Neural cell (in vitro differentiated cells): ENCODE measurements around the gene KBTBD13. TPM values are rescaled to one million over a fixed set of nuclear protein-coding genes. Genes with fewer than 3 reads are reported as not detected.

Experiments
- H2AFZ ChIP-seq: fragments of 200-600, 300-800 bp; sonication (generic), shearing (Covaris generic); 2 replicates; pipeline ENCODE4 v1.6.0; 2014; ENCODE audit warnings: low read depth, mild to moderate bottlenecking, antibody characterized with exemption, low read length, moderate library complexity
- H3F3A ChIP-seq: fragments of 200-600 bp; shearing (Covaris generic); 2 replicates; pipeline ENCODE4 v1.6.1; 2016; ENCODE audit warnings: mild to moderate bottlenecking, moderate library complexity, mixed read lengths, antibody characterized with exemption, low read length; ENCODE audit not compliant: insufficient read depth, poor library complexity, severe bottlenecking
- H3K27ac ChIP-seq: fragments of 200-600, 300-800 bp; sonication (generic), shearing (Covaris generic); 2 replicates; pipeline ENCODE4 v1.5.1; 2014; ENCODE audit warnings: mild to moderate bottlenecking, low read length, moderate library complexity
- H3K27me3 ChIP-seq: fragments of 300-800, 200-600 bp; sonication (generic), shearing (Covaris generic); 2 replicates; pipeline ENCODE4 v1.6.0; 2014; ENCODE audit warnings: mild to moderate bottlenecking, low read depth, low read length, moderate library complexity; ENCODE audit not compliant: insufficient read depth
- H3K36me3 ChIP-seq: fragments of 300-800, 200-600 bp; sonication (generic), shearing (Covaris generic); 2 replicates; pipeline ENCODE4 v1.5.1; 2014; ENCODE audit warnings: mild to moderate bottlenecking, antibody characterized with exemption, low read length, moderate library complexity; ENCODE audit not compliant: insufficient read depth
- H3K4me2 ChIP-seq: fragments of 300-800, 200-600 bp; sonication (generic), shearing (Covaris generic); 2 replicates; pipeline ENCODE4 v1.6.0; 2014; ENCODE audit warnings: mild to moderate bottlenecking, low read length
- H3K4me3 ChIP-seq: fragments of 300-800, 200-600 bp; sonication (generic), shearing (Covaris generic); 2 replicates; pipeline ENCODE4 v1.5.1; 2014; ENCODE audit warnings: mild to moderate bottlenecking, low read length, moderate library complexity
- H3K79me2 ChIP-seq: fragments of 200-600 bp; shearing (Covaris generic); replicated peaks from 2 replicates; pipeline ENCODE4 v1.6.0; 2014; ENCODE audit warnings: mild to moderate bottlenecking, low read length, moderate library complexity; ENCODE audit not compliant: insufficient read depth
- H3K9ac ChIP-seq: fragments of 300-800, 200-600 bp; sonication (generic), shearing (Covaris generic); 2 replicates; pipeline ENCODE4 v1.6.1; 2016; ENCODE audit warnings: mild to moderate bottlenecking, low read length, mixed read lengths
- H3K9me2 ChIP-seq: fragments of 200-600 bp; shearing (Covaris generic); 2 replicates; pipeline ENCODE4 v1.6.1; 2016; ENCODE audit warnings: mild to moderate bottlenecking, low read length, mixed read lengths; ENCODE audit not compliant: insufficient read depth
- H3K9me3 ChIP-seq: fragments of 200-600, 300-800 bp; sonication (generic), shearing (Covaris generic); 2 replicates; pipeline ENCODE4 v1.6.1; 2016; ENCODE audit warnings: mild to moderate bottlenecking, mixed run types, low read length, moderate library complexity, mixed read lengths
- H4K20me1 ChIP-seq: fragments of 200-600 bp; shearing (Covaris generic); 2 replicates; pipeline ENCODE4 v1.6.1; 2016; ENCODE audit warnings: mild to moderate bottlenecking, mixed run types; ENCODE audit not compliant: insufficient read depth
- EP300 ChIP-seq: fragments of 450-650 bp; conservative IDR thresholded peaks from 2 replicates; pipeline ENCODE4 v1.6.1; 2014; ENCODE audit warnings: antibody characterized with exemption, mild to moderate bottlenecking, moderate library complexity; ENCODE audit not compliant: poor library complexity, severe bottlenecking
- EZH2 ChIP-seq: fragments of 200-600, 300-800 bp; shearing (Covaris generic), sonication (generic); IDR thresholded peaks from 2 replicates; pipeline ENCODE4 v1.6.1; 2014; ENCODE audit warnings: antibody characterized with exemption, low read length, borderline replicate concordance, mild to moderate bottlenecking; ENCODE audit not compliant: insufficient read depth, poor library complexity, severe bottlenecking
- MXI1 ChIP-seq: fragments of 450-650 bp; conservative IDR thresholded peaks from 2 replicates; pipeline ENCODE4 v1.6.1; 2014; ENCODE audit warnings: antibody characterized with exemption, mild to moderate bottlenecking; ENCODE audit not compliant: poor library complexity, severe bottlenecking
- POLR2AphosphoS5 ChIP-seq: IDR thresholded peaks from 2 replicates; pipeline ENCODE4 v1.6.1; 2012
- RAD21 ChIP-seq: fragments of 450-650 bp; conservative IDR thresholded peaks from 2 replicates; pipeline ENCODE4 v1.6.1; 2014; ENCODE audit warnings: antibody characterized with exemption, mild to moderate bottlenecking, moderate library complexity
- SMC3 ChIP-seq: fragments of 450-650 bp; conservative IDR thresholded peaks from 2 replicates; pipeline ENCODE4 v1.6.1; 2014; ENCODE audit warnings: antibody characterized with exemption, mild to moderate bottlenecking, moderate library complexity; ENCODE audit not compliant: poor library complexity
- TAF1 ChIP-seq: IDR thresholded peaks from 2 replicates; pipeline ENCODE4 v1.6.1; 2012; ENCODE audit warnings: low read depth
- polyA plus RNA-seq: library from polyadenylated mRNA; depleted of rRNA; stranded (reverse); fragments of >200 nt; gene quantifications from 2 replicates; pipeline ENCODE4 v1.2.3, GENCODE V29; 2014
- TF ChIP-seq, protein P1 (sequence below): fragments of 450-650 bp; IDR thresholded peaks from 2 replicates; pipeline ENCODE4 v1.5.1; 2014; ENCODE audit warnings: antibody characterized with exemption, mild to moderate bottlenecking, moderate library complexity; ENCODE audit not compliant: poor library complexity, severe bottlenecking
- TF ChIP-seq, protein P2 (sequence below): IDR thresholded peaks from 2 replicates; pipeline ENCODE4 v1.6.1; 2012; ENCODE audit warnings: borderline replicate concordance

KBTBD13 gene
- polyA plus RNA-seq, 1 donor from 2014 or later: not detected

DNA sequence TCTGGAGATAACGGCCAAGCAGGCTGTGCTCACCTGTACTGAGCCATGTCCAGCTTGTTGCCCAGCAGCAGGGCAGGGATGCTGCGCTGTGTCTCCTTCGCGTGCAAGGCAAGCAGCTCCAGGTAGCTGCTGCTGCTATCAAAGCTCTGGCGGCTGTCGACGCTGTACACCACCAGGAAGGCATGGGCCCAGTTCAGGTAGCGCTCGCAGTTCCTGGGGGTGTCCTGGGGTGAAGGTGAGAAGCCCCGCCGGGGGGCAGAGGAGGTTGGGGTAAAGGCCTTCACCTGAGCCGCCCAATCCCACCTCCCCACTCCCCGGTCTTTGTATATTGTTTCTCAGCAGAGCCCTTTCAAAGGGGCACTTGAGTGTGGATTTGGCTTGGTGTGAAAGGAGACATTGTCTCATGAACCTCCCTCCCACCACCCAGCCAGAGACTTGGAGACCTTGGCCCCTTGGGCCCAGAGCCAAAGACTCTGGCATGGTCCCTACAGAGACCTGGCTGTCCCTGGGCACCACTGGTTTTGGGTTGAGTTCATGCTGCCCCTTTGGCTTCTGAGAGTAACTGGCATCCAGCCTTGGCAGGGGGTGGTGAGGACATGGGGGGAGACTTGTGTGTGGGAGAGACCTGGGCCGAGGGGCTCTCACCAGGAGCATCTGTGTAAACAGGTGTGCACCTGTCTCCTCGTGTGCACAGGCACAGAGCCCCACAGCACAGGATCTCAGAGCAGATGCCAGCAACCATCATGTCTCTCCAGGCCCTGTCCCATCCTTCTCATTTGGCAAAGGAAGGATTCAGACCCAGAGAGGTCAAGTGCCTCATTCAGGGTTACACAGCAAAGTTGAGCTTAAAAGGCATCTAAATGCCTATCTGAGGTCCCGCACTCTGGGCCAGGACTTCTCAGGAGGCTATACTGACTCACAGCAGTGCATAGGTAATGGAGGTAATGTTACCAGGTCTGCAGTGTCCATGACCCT, 17.9 kb upstream of the KBTBD13 start:
- Histone ChIP-seq H3K9me3 (no peaks in the 10 kb centered on the region), H4K20me1 (no peaks in the 10 kb centered on the region), H3K79me2 (no peaks in the 10 kb centered on the region), H3K27me3 (no peaks in the 10 kb centered on the region), H3K4me3 (no peak overlapping the region), H3K4me2 (no peak overlapping the region), H3K9me2 (no peaks in the 10 kb centered on the region), H3K36me3 (no peaks in the 10 kb centered on the region), H3K9ac (no peak overlapping the region), H2AFZ (no peak overlapping the region), H3K27ac (no peak overlapping the region), H3F3A (no peaks in the 10 kb centered on the region)
- TF ChIP-seq EZH2: no peak

DNA sequence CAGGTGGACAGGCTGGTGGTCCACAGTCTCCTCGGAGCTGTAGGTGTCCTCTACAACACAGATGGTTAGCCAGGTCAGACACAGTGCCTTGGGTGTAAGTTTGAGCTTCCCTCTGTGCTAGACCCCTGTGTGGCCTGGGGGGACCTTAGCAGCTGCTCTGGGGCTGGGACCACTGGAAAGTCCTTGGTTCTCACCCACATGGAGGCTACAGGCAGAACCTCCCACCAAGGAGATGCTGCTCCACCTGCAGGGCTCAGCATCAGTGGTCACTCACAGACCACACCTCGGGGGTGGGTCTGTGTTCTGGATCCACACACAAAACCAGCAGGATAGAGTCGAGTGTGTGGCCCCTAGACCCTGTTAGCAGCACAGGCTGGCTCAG, 17.2 kb upstream of the KBTBD13 start:
- Histone ChIP-seq H3K9me3 (no peaks in the 10 kb centered on the region), H3K4me2 (no peak overlapping the region), H3K9ac (no peak overlapping the region), H4K20me1 (no peaks in the 10 kb centered on the region), H3K9me2 (no peaks in the 10 kb centered on the region), H3K27ac (no peak overlapping the region), H3K79me2 (no peaks in the 10 kb centered on the region), H3F3A (no peaks in the 10 kb centered on the region), H3K27me3 (no peaks in the 10 kb centered on the region), H3K36me3 (no peaks in the 10 kb centered on the region), H2AFZ (no peak overlapping the region), H3K4me3 (no peak overlapping the region)
- no peak for TF ChIP-seq EP300
- no peak for TF ChIP-seq TAF1
- no peak for TF ChIP-seq SMC3
- no peak for TF ChIP-seq POLR2AphosphoS5
- no peak for TF ChIP-seq MXI1

DNA sequence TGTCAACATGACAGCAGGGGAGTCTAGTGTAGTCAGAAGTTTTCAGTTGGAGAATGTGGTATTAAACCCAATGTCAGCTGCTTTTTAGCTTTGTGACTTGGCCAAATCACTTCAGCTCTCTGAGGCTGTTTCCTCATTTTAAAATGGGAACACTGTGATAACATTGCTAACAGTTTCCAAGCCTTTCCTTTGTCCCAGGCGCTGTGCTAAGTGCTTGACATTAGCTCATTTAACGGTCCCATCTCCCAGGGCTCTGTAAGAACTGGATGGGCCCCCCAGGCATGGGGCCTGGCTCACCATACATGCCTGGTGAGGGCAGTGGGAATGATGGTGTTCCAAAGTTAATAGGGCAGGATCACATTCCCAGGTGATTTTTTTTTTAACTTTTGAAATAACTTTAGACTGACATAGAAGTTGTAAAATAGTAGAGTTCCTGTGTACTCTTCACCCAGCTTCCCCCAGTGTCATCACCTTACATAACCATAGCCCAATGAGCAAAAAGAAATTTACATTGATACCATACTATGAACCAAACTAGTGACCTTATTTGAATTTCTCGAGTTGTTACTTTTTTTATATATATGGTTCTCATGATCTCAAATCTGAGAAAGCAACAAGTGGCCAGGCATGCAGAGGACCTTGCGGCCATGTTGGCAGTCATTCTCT, 16.5 kb upstream of the KBTBD13 start:
- H3K9ac ChIP-seq: no peak overlapping the region
- no peaks in the 10 kb centered on the region for H3K9me3 ChIP-seq
- no peak overlapping the region for H2AFZ ChIP-seq
- H3K4me2 ChIP-seq: no peak overlapping the region
- H3K79me2 ChIP-seq: no peaks in the 10 kb centered on the region
- no peaks in the 10 kb centered on the region for H3K36me3 ChIP-seq
- H3K4me3 ChIP-seq: no peak overlapping the region
- no peaks in the 10 kb centered on the region for H4K20me1 ChIP-seq
- no peaks in the 10 kb centered on the region for H3K27me3 ChIP-seq
- TF ChIP-seq, protein P1, sequence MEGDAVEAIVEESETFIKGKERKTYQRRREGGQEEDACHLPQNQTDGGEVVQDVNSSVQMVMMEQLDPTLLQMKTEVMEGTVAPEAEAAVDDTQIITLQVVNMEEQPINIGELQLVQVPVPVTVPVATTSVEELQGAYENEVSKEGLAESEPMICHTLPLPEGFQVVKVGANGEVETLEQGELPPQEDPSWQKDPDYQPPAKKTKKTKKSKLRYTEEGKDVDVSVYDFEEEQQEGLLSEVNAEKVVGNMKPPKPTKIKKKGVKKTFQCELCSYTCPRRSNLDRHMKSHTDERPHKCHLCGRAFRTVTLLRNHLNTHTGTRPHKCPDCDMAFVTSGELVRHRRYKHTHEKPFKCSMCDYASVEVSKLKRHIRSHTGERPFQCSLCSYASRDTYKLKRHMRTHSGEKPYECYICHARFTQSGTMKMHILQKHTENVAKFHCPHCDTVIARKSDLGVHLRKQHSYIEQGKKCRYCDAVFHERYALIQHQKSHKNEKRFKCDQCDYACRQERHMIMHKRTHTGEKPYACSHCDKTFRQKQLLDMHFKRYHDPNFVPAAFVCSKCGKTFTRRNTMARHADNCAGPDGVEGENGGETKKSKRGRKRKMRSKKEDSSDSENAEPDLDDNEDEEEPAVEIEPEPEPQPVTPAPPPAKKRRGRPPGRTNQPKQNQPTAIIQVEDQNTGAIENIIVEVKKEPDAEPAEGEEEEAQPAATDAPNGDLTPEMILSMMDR: no peak
- no peak for TF ChIP-seq EP300
- no peak for TF ChIP-seq SMC3
- TF ChIP-seq, protein P2, sequence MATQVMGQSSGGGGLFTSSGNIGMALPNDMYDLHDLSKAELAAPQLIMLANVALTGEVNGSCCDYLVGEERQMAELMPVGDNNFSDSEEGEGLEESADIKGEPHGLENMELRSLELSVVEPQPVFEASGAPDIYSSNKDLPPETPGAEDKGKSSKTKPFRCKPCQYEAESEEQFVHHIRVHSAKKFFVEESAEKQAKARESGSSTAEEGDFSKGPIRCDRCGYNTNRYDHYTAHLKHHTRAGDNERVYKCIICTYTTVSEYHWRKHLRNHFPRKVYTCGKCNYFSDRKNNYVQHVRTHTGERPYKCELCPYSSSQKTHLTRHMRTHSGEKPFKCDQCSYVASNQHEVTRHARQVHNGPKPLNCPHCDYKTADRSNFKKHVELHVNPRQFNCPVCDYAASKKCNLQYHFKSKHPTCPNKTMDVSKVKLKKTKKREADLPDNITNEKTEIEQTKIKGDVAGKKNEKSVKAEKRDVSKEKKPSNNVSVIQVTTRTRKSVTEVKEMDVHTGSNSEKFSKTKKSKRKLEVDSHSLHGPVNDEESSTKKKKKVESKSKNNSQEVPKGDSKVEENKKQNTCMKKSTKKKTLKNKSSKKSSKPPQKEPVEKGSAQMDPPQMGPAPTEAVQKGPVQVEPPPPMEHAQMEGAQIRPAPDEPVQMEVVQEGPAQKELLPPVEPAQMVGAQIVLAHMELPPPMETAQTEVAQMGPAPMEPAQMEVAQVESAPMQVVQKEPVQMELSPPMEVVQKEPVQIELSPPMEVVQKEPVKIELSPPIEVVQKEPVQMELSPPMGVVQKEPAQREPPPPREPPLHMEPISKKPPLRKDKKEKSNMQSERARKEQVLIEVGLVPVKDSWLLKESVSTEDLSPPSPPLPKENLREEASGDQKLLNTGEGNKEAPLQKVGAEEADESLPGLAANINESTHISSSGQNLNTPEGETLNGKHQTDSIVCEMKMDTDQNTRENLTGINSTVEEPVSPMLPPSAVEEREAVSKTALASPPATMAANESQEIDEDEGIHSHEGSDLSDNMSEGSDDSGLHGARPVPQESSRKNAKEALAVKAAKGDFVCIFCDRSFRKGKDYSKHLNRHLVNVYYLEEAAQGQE: no peak
- TF ChIP-seq MXI1: no peak
- no peak for TF ChIP-seq EZH2
- TF ChIP-seq TAF1: no peak
- TF ChIP-seq RAD21: no peak
- no peak for TF ChIP-seq POLR2AphosphoS5
- H3K9me2 ChIP-seq: no peaks in the 10 kb centered on the region
- no peak overlapping the region for H3K27ac ChIP-seq
- H3F3A ChIP-seq: no peaks in the 10 kb centered on the region
